ENCODE measurements around the gene ENAH. TPM values are rescaled to one million over a fixed set of nuclear protein-coding genes. Genes with fewer than 3 reads are reported as not detected.

ENAH gene
- total RNA-seq, 1 donor from 2014 or later: 48.5 TPM

GRCh38 chr1:225578251-225578977 is 74.5 kb downstream of the ENAH start:
- FAIRE-seq (no peak), DNase-seq (ENCODE audit: low spot score in 2 of 2) (no peak)

- DNase-seq (ENCODE audit: low spot score in 2 of 2): no peak
- no peak for FAIRE-seq
Observed at GRCh38 chr1:225577241-225577640, 75.7 kb downstream of the ENAH start.

GRCh38 chr1:225573216-225573615 is 79.7 kb downstream of the ENAH start:
- FAIRE-seq (no peak), DNase-seq (ENCODE audit: low spot score in 2 of 2) (no peak)

GRCh38 chr1:225572422-225572821 is 80.5 kb downstream of the ENAH start:
- FAIRE-seq: no peak

GRCh38 chr1:225567789-225568188 is 85.1 kb downstream of the ENAH start:
- FAIRE-seq (no peak), DNase-seq (ENCODE audit: low spot score in 2 of 2) (no peak)

More at GRCh38 chr1:225572422-225572821, 80.5 kb downstream of the ENAH start:
- no peak for DNase-seq (ENCODE audit: low spot score in 2 of 2)

- no peak for FAIRE-seq
- no peak for DNase-seq (ENCODE audit: low spot score in 2 of 2)
Observed at GRCh38 chr1:225565847-225566246, 87.1 kb downstream of the ENAH start.

GRCh38 chr1:225561675-225562074 is 91.2 kb downstream of the ENAH start:
- DNase-seq (ENCODE audit: low spot score in 2 of 2) (no peak), FAIRE-seq (no peak)

- FAIRE-seq (no peak), DNase-seq (ENCODE audit: low spot score in 2 of 2) (no peak)
Observed at GRCh38 chr1:225559902-225560301, 93.0 kb downstream of the ENAH start.

- DNase-seq (ENCODE audit: low spot score in 2 of 2) (no peak), FAIRE-seq (no peak)
Observed at GRCh38 chr1:225559326-225559725, 93.6 kb downstream of the ENAH start.

GRCh38 chr1:225556694-225557093 is 96.2 kb downstream of the ENAH start:
- no peak for FAIRE-seq
- DNase-seq (ENCODE audit: low spot score in 2 of 2): no peak

- DNase-seq (ENCODE audit: low spot score in 2 of 2) (no peak), FAIRE-seq (no peak)
Observed at GRCh38 chr1:225555821-225556220, 97.1 kb downstream of the ENAH start.

GRCh38 chr1:225554216-225554812 is 98.6 kb downstream of the ENAH start:
- DNase-seq (ENCODE audit: low spot score in 2 of 2) (peak in 1 of 2 donors; percentile 37), FAIRE-seq (peak; percentile 87)

GRCh38 chr1:225549821-225550220 is 103.1 kb downstream of the ENAH start:
- DNase-seq (ENCODE audit: low spot score in 2 of 2) (no peak), FAIRE-seq (no peak)

- FAIRE-seq (no peak), DNase-seq (ENCODE audit: low spot score in 2 of 2) (no peak)
Observed at GRCh38 chr1:225548140-225548857, 104.6 kb downstream of the ENAH start.

GRCh38 chr1:225545649-225546048 is 107.3 kb downstream of the ENAH start:
- DNase-seq (ENCODE audit: low spot score in 2 of 2): no peak
- no peak for FAIRE-seq

GRCh38 chr1:225544924-225545323 is 108.0 kb downstream of the ENAH start:
- no peak for FAIRE-seq
- no peak for DNase-seq (ENCODE audit: low spot score in 2 of 2)

GRCh38 chr1:225544263-225544662 is 108.7 kb downstream of the ENAH start:
- no peak for DNase-seq (ENCODE audit: low spot score in 2 of 2)
- FAIRE-seq: no peak

- FAIRE-seq (no peak), DNase-seq (ENCODE audit: low spot score in 2 of 2) (no peak)
Observed at GRCh38 chr1:225543350-225543749, 109.6 kb downstream of the ENAH start.

GRCh38 chr1:225541383-225541782 is 111.5 kb downstream of the ENAH start:
- no peak for DNase-seq (ENCODE audit: low spot score in 2 of 2)
- no peak for FAIRE-seq

GRCh38 chr1:225539575-225539974 is 113.3 kb downstream of the ENAH start:
- DNase-seq (ENCODE audit: low spot score in 2 of 2) (no peak), FAIRE-seq (no peak)

- FAIRE-seq: no peak
Observed at GRCh38 chr1:225539069-225539468, 113.9 kb downstream of the ENAH start.

More at GRCh38 chr1:225539069-225539468, 113.9 kb downstream of the ENAH start:
- DNase-seq (ENCODE audit: low spot score in 2 of 2): no peak
